ENCODE data around the gene PLA2G5. TPM values are rescaled to one million over a fixed set of nuclear protein-coding genes. Genes with fewer than 3 reads are reported as not detected.

PLA2G5 gene
- total RNA-seq, 2 donors from 2014 or later: not detected

GRCh38 chr1:20090641-20091040 lies 20.6 kb downstream of the PLA2G5 start:
- DNase-seq: no peak
- H3K27ac ChIP-seq (ENCODE audit: low read depth, low read length): no peak overlapping the region
- 89 to 96% methylated on average over 5 to 6 of the region's 6 CpGs for WGBS, 2 experiments (ENCODE audit: insufficient coverage in 1 of 2, insufficient read length in 1 of 2)
- Mint-ChIP-seq H3K9me3 (peaks cover 12% of the 10 kb centered on the region), H3K27ac (no peak overlapping the region), H3K4me3 (no peak overlapping the region), H3K4me1 (no peaks in the 10 kb centered on the region), H3K36me3 (ENCODE audit: low read depth) (no peaks in the 10 kb centered on the region), H3K27me3 (ENCODE audit: insufficient read depth) (peaks cover 17% of the 10 kb centered on the region)
- H3K36me3 ChIP-seq (ENCODE audit: control insufficient read depth, insufficient read depth, low read length): no peaks in the 10 kb centered on the region
- H3K4me1 ChIP-seq (ENCODE audit: control insufficient read depth, insufficient read depth, low read length): no peaks in the 10 kb centered on the region
- H3K9ac ChIP-seq (ENCODE audit: extremely low read depth, low read length, poor library complexity, severe bottlenecking): no peak overlapping the region
- peaks cover 5% of the 10 kb centered on the region for H3K9me3 ChIP-seq (ENCODE audit: control insufficient read depth, low read length)
- H3K27me3 ChIP-seq (ENCODE audit: control insufficient read depth, insufficient read depth, low read length, poor library complexity, severe bottlenecking): peaks cover 10% of the 10 kb centered on the region
- H3K4me3 ChIP-seq (ENCODE audit: low read length): no peak overlapping the region
- TF ChIP-seq CTCF (conservative IDR thresholded peaks at IDR 0.05): no peak

- DNase-seq: no peak
- Histone ChIP-seq H3K27ac (ENCODE audit: low read depth, low read length) (no peak overlapping the region), H3K27me3 (ENCODE audit: control insufficient read depth, insufficient read depth, low read length, poor library complexity, severe bottlenecking) (peaks cover 10% of the 10 kb centered on the region), H3K9ac (ENCODE audit: extremely low read depth, low read length, poor library complexity, severe bottlenecking) (no peak overlapping the region), H3K36me3 (ENCODE audit: control insufficient read depth, insufficient read depth, low read length) (no peaks in the 10 kb centered on the region), H3K4me1 (ENCODE audit: control insufficient read depth, insufficient read depth, low read length) (no peaks in the 10 kb centered on the region), H3K4me3 (ENCODE audit: low read length) (no peak overlapping the region), H3K9me3 (ENCODE audit: control insufficient read depth, low read length) (peaks cover 23% of the 10 kb centered on the region)
- Mint-ChIP-seq H3K36me3 (ENCODE audit: low read depth) (peaks cover 3% of the 10 kb centered on the region), H3K27ac (no peak overlapping the region), H3K4me1 (no peaks in the 10 kb centered on the region), H3K4me3 (no peak overlapping the region), H3K9me3 (peaks cover 36% of the 10 kb centered on the region), H3K27me3 (ENCODE audit: insufficient read depth) (peaks cover 17% of the 10 kb centered on the region)
- no peak for TF ChIP-seq CTCF (conservative IDR thresholded peaks at IDR 0.05)
- 84 to 91% methylated on average over 5 of the region's 5 CpGs for WGBS, 2 experiments (ENCODE audit: insufficient coverage in 1 of 2, insufficient read length in 1 of 2)
Observed at GRCh38 chr1:20093303-20093702, 23.3 kb downstream of the PLA2G5 start.

GRCh38 chr1:20093940-20094391 lies 24.0 kb downstream of the PLA2G5 start:
- WGBS, 2 experiments (ENCODE audit: insufficient coverage in 1 of 2, insufficient read length in 1 of 2): 92 to 97% methylated on average over 5 of the region's 5 CpGs
- TF ChIP-seq CTCF (conservative IDR thresholded peaks at IDR 0.05): no peak
- H3K4me1 ChIP-seq (ENCODE audit: control insufficient read depth, insufficient read depth, low read length): no peaks in the 10 kb centered on the region
- H3K4me3 ChIP-seq (ENCODE audit: low read length): no peak overlapping the region
- H3K27ac ChIP-seq (ENCODE audit: low read depth, low read length): no peak overlapping the region
- Mint-ChIP-seq H3K4me3 (no peak overlapping the region), H3K27ac (no peak overlapping the region), H3K36me3 (ENCODE audit: low read depth) (peaks cover 3% of the 10 kb centered on the region), H3K4me1 (no peaks in the 10 kb centered on the region), H3K27me3 (ENCODE audit: insufficient read depth) (peaks cover 17% of the 10 kb centered on the region), H3K9me3 (peaks cover 37% of the 10 kb centered on the region)
- H3K36me3 ChIP-seq (ENCODE audit: control insufficient read depth, insufficient read depth, low read length): no peaks in the 10 kb centered on the region
- no peak overlapping the region for H3K9ac ChIP-seq (ENCODE audit: extremely low read depth, low read length, poor library complexity, severe bottlenecking)
- H3K9me3 ChIP-seq (ENCODE audit: control insufficient read depth, low read length): peaks cover 23% of the 10 kb centered on the region
- H3K27me3 ChIP-seq (ENCODE audit: control insufficient read depth, insufficient read depth, low read length, poor library complexity, severe bottlenecking): peaks cover 10% of the 10 kb centered on the region
- DNase-seq: no peak

Measured in endodermal cell (in vitro differentiated cells).